GM10266 (cell line): ENCODE measurements around the gene CNTNAP3B.
"Not testable (repeated sequence)": the region's sequence is repeated elsewhere in the genome, so short reads cannot be mapped to it uniquely, and the experiment has no call there.

Experiments
- DNase-seq: peaks from one replicate; pipeline ENCODE4 v3.0.0; 2012; ENCODE audit errors: extremely low spot score

Gene CNTNAP3B

GRCh38 chr9:41991607-41992006, 137.6 kb downstream of the CNTNAP3B start:
- DNase-seq: not testable (repeated sequence)

- DNase-seq: not testable (repeated sequence)
Observed at GRCh38 chr9:41980271-41980670, 149.0 kb downstream of the CNTNAP3B start.

GRCh38 chr9:41977965-41978600, 151.1 kb downstream of the CNTNAP3B start:
- DNase-seq: not testable (repeated sequence)

GRCh38 chr9:41974906-41975305, 154.3 kb downstream of the CNTNAP3B start:
- not testable (repeated sequence) for DNase-seq

- not testable (repeated sequence) for DNase-seq
Observed at GRCh38 chr9:41953007-41953406, 176.2 kb downstream of the CNTNAP3B start.

- DNase-seq: not testable (repeated sequence)
Observed at GRCh38 chr9:41941738-41942137, 187.5 kb downstream of the CNTNAP3B start.

GRCh38 chr9:41938143-41938542, 191.1 kb downstream of the CNTNAP3B start:
- DNase-seq: not testable (repeated sequence)

GRCh38 chr9:41935727-41936126, 193.5 kb downstream of the CNTNAP3B start:
- not testable (repeated sequence) for DNase-seq

GRCh38 chr9:41929172-41929571, 200.1 kb downstream of the CNTNAP3B start:
- not testable (repeated sequence) for DNase-seq

GRCh38 chr9:41917374-41917773, 211.9 kb downstream of the CNTNAP3B start:
- not testable (repeated sequence) for DNase-seq

GRCh38 chr9:41905488-41905887, 223.7 kb downstream of the CNTNAP3B start:
- DNase-seq: not testable (repeated sequence)

- not testable (repeated sequence) for DNase-seq
Observed at GRCh38 chr9:41902762-41903161, 226.5 kb downstream of the CNTNAP3B start.

- DNase-seq: not testable (repeated sequence)
Observed at GRCh38 chr9:41898720-41899343, 230.4 kb downstream of the CNTNAP3B start.

- not testable (repeated sequence) for DNase-seq
Observed at GRCh38 chr9:41874557-41874956, 254.7 kb downstream of the CNTNAP3B start.

GRCh38 chr9:41855422-41855821, 273.8 kb downstream of the CNTNAP3B start:
- DNase-seq: not testable (repeated sequence)

- DNase-seq: not testable (repeated sequence)
Observed at GRCh38 chr9:41851848-41852740, 277.1 kb downstream of the CNTNAP3B start.

GRCh38 chr9:41847829-41848228, 281.4 kb downstream of the CNTNAP3B start:
- DNase-seq: not testable (repeated sequence)
